Right atrium auricular region (tissue), 2 donors: Measurements from ENCODE around the gene SORBS1. TPM values are rescaled to one million over a fixed set of nuclear protein-coding genes. Genes with fewer than 3 reads are reported as not detected.

Experiments used
- DNase-seq: peaks from one replicate; pipeline ENCODE4 v3.0.0-alpha.2; 2019; ENCODE audit warnings: low spot score
- H3K27ac ChIP-seq, 2 donors: fragments of 200-600 bp; sonication (generic); 1 replicate in 1 of 2; 2 replicates in 1 of 2; pipeline ENCODE4 v1.5.1; 2016 to 2019
- H3K27me3 ChIP-seq, 2 donors: fragments of 200-600 bp; sonication (generic); one replicate each; pipeline versions ENCODE4 v1.5.1 to v1.6.0; 2017 to 2019
- H3K36me3 ChIP-seq: fragments of 200-600 bp; sonication (generic); one replicate; pipeline ENCODE4 v1.5.1; 2016
- H3K4me1 ChIP-seq, 2 donors: fragments of 200-600 bp; sonication (generic); one replicate each; pipeline versions ENCODE4 v1.5.1 to v1.6.0; 2017 to 2019
- H3K4me3 ChIP-seq, 2 donors: fragments of 200-600 bp; sonication (generic); 1 replicate in 1 of 2; 2 replicates in 1 of 2; pipeline ENCODE4 v1.5.1; 2017 to 2019; ENCODE audit warnings: mild to moderate bottlenecking in 1 of 2, moderate library complexity in 1 of 2
- H3K9me3 ChIP-seq, 2 donors: fragments of 200-600 bp; sonication (generic); one replicate each; pipeline ENCODE4 v1.5.1; 2019
- total RNA-seq, 2 donors: library from RNA; depleted of rRNA; stranded (reverse); fragments of >200 nt; gene quantifications; one replicate each; pipeline ENCODE4 v1.1.0, GENCODE V29; 2016
- TF ChIP-seq, protein P1 (sequence below), 2 donors: fragments of 200-600 bp; sonication (generic); IDR thresholded peaks; one replicate each; pipeline ENCODE4 v1.5.1; 2019; ENCODE audit warnings: antibody characterized with exemption in 2 of 2

SORBS1 gene
- total RNA-seq, 2 donors from 2014 or later = 742 to 815 TPM

DNA sequence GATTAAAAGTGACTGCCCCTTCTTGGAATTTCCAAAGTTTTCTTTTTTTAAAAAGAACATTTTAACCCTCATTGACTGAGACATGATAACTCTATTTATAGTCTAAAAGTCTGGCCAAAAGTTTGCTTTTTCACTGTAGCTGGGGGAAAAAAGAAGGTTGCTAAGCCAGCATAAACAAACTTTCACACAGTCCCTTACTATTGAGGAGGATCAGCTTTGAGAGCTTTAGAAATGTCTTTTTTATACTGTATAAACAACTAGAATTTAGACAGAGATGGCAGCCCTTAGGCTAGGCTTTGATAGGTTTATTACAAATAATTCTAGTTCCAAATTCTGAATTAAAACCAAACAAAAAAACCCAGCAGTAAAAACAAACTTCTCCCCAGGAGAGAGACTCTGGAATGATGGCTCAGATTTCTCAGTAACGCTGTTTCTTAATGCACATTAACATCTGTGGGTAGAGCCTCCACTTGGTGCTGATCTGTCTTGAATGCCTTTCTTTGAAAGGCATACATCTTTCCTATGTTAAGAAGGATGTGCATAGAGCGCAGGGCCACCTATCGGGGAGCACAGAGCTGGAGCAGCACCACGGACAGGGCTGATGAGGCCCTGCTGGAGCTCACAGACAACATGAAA lies 169.5 kb downstream of the SORBS1 start:
- Histone ChIP-seq H3K36me3 (peaks cover 75% of the 10 kb centered on the region), H3K27ac (peak overlapping the region; percentile 95 to 99), H3K27me3 (no peaks in the 10 kb centered on the region), H3K9me3 (no peaks in the 10 kb centered on the region), H3K4me3 (no peak overlapping the region), H3K4me1 (peaks cover 0 to 74% of the 10 kb centered on the region in 2 donors)
- DNase-seq = no peak
- TF ChIP-seq, protein P1, sequence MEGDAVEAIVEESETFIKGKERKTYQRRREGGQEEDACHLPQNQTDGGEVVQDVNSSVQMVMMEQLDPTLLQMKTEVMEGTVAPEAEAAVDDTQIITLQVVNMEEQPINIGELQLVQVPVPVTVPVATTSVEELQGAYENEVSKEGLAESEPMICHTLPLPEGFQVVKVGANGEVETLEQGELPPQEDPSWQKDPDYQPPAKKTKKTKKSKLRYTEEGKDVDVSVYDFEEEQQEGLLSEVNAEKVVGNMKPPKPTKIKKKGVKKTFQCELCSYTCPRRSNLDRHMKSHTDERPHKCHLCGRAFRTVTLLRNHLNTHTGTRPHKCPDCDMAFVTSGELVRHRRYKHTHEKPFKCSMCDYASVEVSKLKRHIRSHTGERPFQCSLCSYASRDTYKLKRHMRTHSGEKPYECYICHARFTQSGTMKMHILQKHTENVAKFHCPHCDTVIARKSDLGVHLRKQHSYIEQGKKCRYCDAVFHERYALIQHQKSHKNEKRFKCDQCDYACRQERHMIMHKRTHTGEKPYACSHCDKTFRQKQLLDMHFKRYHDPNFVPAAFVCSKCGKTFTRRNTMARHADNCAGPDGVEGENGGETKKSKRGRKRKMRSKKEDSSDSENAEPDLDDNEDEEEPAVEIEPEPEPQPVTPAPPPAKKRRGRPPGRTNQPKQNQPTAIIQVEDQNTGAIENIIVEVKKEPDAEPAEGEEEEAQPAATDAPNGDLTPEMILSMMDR (IDR thresholded peaks at IDR 0.05) = peak in 1 of 2 donors; percentile 30

DNA sequence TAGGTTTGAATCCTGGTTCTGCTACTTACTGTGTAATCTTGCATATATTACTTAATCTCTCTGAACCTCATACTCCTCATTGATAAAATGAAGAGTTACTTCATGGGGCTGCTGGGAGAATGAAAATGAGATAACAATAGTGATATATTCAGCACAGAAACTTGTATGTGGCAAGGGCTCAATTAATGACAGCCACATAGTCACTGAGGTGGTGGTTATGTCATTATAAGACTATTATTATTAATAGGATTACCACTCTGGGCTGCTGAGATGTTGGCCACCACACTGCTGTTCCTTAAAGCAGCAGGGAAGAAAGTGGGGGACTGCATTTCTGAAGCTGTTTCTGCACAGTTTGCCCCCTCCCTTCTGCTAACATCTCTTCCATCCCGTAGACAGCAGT lies 170.0 kb downstream of the SORBS1 start:
- H3K36me3 ChIP-seq = peaks cover 75% of the 10 kb centered on the region
- peaks cover 0 to 79% of the 10 kb centered on the region in 2 donors for H3K4me1 ChIP-seq
- peak overlapping the region; percentile 95 to 99 for H3K27ac ChIP-seq
- H3K4me3 ChIP-seq = no peak overlapping the region
- TF ChIP-seq, protein P1 (IDR thresholded peaks at IDR 0.05) = no peak
- no peak for DNase-seq
- no peaks in the 10 kb centered on the region for H3K9me3 ChIP-seq
- H3K27me3 ChIP-seq = no peaks in the 10 kb centered on the region

DNA sequence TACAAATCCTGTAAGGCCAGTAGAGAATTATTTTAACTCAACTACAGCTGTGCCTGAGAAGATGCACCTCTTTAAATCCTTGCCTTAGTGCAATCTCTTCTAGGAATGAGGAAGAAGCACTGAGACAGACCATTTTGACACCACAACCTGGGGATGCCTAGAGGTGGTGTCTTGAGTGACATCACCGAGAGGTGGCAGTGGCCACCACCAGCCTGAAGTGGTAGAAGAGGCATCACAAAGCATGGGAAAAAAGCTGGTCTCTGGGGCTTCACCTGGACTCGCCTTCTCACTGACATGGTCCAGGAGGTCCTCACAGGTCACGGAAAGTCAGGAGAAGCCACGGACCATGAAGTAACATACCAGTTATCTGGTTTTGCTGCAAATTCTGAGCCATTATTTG lies 171.2 kb downstream of the SORBS1 start:
- H3K4me3 ChIP-seq = no peak overlapping the region
- H3K36me3 ChIP-seq = peaks cover 74% of the 10 kb centered on the region
- no peaks in the 10 kb centered on the region for H3K27me3 ChIP-seq
- no peak for DNase-seq
- no peaks in the 10 kb centered on the region for H3K9me3 ChIP-seq
- TF ChIP-seq, protein P1 (IDR thresholded peaks at IDR 0.05) = no peak
- H3K27ac ChIP-seq = peak overlapping the region; percentile 95 to 99
- peaks cover 0 to 71% of the 10 kb centered on the region in 2 donors for H3K4me1 ChIP-seq

DNA sequence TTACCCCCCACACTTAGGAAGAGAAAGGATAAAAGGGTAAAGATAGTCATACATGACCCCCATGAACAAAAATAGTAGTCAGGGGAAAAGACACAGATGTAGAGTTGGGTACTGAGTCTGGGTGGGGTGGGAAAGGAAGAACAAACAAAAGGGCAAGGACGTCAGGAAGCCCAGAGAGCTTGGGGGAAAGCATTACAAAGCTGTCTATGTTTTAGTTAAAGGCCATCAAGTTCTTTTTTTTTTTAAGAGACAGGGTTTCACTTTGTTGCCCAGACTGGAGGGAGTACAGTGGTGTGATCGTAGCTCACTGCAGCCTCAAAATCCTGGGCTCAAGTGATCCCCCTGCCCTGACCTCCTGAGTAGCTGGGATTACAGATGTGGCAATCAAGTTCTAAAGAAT lies 172.0 kb downstream of the SORBS1 start:
- Histone ChIP-seq H3K27ac (peak overlapping the region; percentile 95 to 99), H3K4me3 (no peak overlapping the region), H3K36me3 (peaks cover 74% of the 10 kb centered on the region), H3K4me1 (peaks cover 0 to 72% of the 10 kb centered on the region in 2 donors), H3K9me3 (no peaks in the 10 kb centered on the region), H3K27me3 (no peaks in the 10 kb centered on the region)
- DNase-seq = no peak
- TF ChIP-seq, protein P1 (IDR thresholded peaks at IDR 0.05) = no peak

DNA sequence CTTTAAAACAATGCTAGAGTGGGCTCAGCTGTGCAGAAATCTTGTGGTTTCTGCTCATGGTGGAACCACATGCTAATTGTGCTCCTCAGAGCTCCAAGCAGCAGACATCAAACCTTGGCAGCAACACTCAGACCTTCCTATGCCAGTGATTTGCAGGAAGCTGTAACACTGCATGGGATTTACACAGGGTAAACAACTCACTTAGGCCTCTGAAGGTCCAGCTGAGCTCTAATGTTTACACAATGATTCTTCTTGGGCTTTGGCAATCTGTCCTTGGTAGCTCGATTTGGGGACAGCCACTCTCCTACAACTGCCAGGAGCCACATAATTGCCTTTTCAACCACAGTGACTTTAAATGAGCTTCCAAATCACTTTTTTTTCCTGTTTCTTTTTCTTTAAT lies 172.6 kb downstream of the SORBS1 start:
- no peak for DNase-seq
- Histone ChIP-seq H3K27ac (peak overlapping the region; percentile 95 to 99), H3K36me3 (peaks cover 73% of the 10 kb centered on the region), H3K4me1 (peaks cover 0 to 66% of the 10 kb centered on the region in 2 donors), H3K4me3 (no peak overlapping the region), H3K27me3 (no peaks in the 10 kb centered on the region), H3K9me3 (no peaks in the 10 kb centered on the region)
- TF ChIP-seq, protein P1 (IDR thresholded peaks at IDR 0.05) = no peak

DNA sequence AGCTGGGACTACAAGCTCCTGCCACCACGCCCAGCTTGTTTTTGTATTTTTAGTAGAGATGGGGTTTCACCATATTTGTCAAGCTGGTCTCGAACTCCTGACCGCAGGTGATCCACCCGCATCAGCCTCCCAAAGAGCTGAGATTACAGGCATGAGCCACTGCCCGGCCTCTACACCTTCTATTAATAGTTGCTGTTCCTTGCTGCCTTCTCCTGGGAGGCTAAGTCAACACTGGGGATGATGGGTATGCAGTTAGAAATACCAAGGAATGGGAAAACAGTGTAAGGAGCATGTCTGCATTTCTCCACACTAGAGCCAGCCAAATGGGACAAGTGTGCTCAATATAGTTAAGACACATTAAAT lies 173.1 kb downstream of the SORBS1 start:
- Histone ChIP-seq H3K4me3 (no peak overlapping the region), H3K36me3 (peaks cover 73% of the 10 kb centered on the region), H3K9me3 (no peaks in the 10 kb centered on the region), H3K27me3 (no peaks in the 10 kb centered on the region), H3K4me1 (peaks cover 0 to 62% of the 10 kb centered on the region in 2 donors), H3K27ac (peak overlapping the region; percentile 95 to 99)
- TF ChIP-seq, protein P1 (IDR thresholded peaks at IDR 0.05) = no peak
- DNase-seq = no peak
